SH-SY5Y (cell line): ENCODE measurements around the gene AOAH.

Source experiments
- GATA2 ChIP-seq: IDR thresholded peaks from 2 replicates; pipeline ENCODE4 v1.6.1; 2011; ENCODE audit warnings: mild to moderate bottlenecking, low read depth, low read length
- GATA3 ChIP-seq: IDR thresholded peaks from 2 replicates; pipeline ENCODE4 v1.6.1; 2011; ENCODE audit warnings: low read depth, mild to moderate bottlenecking, low read length, moderate library complexity

DNA sequence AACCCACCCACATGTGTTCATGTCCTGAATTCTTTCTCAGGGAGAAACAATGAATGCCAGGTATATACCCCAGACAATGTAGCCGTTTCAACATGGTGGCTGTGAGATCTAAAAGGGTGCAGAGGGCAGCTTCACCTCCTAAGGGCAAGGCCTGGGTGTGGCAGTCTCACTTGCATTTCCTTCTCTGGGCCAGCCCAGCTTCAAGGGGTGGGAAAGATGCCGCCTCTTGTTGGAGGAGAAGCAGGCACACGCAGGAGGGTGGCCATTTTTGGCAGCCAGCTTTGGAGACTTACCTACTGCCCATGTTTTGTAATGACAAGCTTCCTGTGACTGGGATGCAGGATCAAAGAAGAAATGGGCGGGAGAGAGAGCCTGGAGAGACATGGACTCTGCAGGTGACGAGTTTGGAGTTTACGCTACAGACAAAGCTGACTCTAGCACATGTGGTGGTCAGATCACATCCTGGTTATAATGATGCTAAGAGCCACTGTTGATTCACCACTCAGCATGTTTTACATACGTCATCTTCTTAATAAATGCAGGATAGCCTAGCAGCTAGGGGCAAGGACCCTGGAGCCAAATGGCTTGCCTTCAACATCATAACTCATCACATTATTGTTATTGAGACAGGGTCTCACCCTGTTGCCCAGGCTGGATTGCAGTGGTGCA lies 218.0 kb downstream of the AOAH start:
- TF ChIP-seq GATA2 (no peak), GATA3 (no peak)
